LHCN-M2 (cell line): ENCODE data around the gene SRGAP3. TPM values are rescaled to one million over a fixed set of nuclear protein-coding genes. Genes with fewer than 3 reads are reported as not detected.

Experiments used
- DNase-seq: peaks from one replicate; pipeline ENCODE4 v3.0.0-alpha.2; 2012; ENCODE audit warnings: low read depth
- total RNA-seq: library from RNA; depleted of rRNA; stranded (reverse); fragments of >200 nt; gene quantifications from 2 replicates; pipeline ENCODE4 v1.2.3, GENCODE V29; 2014

SRGAP3 gene
- total RNA-seq, 1 experiment from 2014 or later = 0.86 TPM

DNA sequence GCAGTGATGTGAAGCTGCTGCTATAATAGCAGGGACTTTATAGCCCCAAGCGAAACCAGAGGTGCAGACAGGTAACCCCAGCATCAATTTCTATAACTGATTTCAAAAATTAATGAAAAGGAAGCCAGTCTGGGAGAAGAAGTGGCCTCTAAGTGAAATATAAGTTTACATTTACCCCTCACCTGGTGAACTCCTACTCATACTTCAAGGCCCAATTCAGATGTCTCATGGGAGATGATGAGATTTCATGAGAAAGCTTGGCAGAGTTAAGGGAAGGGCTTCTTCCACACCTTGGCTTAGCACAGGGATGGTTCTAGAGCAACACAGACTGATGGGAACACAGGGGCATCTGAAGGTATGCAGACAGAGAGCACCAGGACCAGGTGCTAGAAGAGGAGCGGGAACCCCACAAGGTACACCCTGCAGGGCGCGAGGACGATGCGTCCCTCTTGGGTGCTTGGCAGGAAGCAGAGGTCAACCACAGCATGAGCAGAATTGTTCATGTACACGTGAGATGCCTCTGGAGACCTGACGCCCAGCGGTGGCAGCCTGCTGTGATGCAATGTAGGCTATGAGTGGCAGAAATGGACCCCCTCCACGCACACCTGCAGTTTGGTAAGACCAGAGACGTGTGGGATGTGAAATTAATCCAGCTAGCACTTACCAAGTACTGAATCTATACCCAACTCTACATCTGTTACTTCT is 102.9 kb downstream of the SRGAP3 start:
- DNase-seq = no peak

DNA sequence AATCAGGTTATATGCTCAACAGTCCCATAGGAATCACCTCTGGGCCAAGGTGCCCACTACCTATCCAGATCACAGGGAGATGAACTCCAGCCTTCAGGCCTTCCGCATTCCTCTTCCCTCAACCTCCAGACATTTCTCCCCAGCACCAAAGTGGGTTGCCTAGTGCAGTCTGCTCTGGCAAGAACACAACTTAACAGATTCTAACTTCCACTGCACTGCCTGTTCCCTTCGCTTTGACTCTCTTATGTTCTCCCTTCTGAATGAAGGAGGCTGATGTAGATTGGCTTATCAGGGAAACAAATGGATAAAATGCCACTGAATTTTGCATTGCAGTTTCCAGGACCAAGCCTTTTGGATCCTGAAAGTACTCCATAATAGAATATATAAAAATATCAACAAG is 106.3 kb downstream of the SRGAP3 start:
- DNase-seq = no peak

DNA sequence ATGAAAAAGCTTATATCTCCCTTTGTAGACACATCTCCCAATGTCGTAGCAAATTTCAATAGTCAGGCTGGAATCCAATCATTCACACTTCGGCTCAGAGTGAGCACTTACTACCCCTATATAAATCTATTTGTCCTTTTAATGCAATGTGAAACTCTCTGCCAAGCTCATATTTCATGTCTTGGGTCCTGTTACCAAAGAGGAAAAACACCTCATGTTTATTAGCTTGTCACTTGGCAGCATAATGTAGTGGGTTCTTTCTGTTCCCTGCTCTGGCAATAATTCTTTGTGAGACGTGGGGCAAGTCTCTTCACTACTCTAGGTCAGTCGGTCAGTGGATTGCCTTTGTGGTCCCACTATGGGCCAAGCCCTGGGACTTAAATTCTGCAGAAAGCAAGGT is 107.1 kb downstream of the SRGAP3 start:
- DNase-seq = no peak

DNA sequence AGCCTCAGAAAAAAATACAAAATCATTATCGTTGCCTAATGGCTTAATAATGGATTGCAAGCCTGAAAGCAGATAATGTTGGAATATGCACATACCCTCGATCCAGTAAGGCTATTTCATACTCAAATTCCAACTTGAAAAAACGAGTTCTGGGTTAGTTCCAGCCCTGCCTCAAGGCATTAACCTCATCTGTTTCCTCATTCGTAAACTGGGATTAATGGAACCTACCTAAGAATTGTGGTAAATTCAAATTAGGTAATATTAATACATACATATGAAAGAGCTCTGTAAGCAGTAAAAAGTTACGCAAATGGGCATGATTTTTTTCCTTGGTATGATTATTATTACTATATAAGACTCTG is 107.5 kb downstream of the SRGAP3 start:
- DNase-seq = no peak

DNA sequence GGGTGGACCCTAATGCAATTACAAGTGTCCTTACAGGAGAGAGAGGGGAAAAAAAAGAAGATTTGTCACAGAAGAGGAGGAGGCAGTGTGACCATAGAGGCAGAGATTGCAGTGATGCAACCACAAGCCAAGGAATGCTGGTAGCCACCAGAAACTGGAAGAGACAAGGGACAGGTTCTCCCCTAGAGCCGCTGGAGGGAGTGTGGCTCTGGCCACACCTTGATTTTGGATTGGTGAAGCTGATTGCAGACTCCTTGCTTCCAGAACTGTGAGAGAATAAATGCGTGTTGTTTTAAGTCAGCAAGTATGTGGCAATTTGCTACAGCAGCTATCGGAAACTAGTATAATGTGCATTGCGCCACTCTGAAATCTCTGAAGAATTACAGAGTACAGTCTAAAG is 110.1 kb downstream of the SRGAP3 start:
- no peak for DNase-seq

DNA sequence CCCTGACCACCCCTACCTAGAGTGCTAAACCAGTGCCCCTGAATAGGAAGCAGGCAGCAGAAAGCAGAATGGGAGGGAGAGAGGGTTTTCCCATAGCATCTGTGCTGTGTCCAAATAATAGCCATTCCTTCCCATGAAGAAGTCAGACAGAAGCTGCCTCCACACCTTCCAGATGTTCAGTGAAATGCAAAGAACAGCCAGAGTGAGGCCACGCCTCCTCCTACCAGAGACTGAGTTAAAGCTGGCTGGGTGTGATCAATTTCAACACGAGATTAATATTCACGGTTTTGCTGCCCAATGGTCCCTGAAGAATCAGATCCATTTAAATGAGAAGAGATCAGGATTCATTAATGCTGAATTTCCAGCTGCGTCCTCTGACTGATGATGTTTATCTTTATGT is 111.8 kb downstream of the SRGAP3 start:
- DNase-seq = no peak

DNA sequence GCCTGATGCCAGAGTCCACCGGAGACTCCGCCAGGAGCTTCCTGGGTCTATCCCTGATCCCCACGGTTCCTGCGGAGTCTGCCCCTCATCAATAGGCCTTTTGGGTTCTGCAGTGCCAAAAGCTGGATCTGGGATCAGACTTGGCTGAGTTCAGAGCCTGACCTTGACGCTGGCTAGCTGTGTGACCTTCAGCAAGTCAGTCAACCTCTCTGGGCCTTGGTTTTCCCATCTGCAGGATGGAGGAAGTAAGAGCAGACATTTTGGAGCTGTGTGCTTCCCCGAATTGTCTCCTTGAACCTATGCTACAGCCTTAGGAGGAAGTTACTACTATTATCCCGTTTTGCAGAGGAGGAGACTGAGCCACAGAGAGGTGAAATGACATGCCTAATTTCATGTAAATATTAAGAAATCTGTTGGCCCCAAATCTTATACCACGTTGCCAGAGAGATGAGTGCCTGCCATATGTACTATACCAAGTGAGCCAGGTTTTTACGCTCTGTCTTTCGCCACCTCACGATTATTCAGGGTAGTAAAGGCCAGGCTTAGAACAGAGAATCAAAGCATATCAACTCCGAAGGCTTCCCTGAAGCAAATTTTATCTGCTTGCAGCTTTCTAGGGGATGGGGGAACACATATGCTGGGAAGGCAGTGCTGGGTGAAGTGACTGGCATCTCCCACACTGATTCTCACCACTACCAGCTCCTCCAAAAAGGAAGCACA is 112.5 kb downstream of the SRGAP3 start:
- DNase-seq = no peak

DNA sequence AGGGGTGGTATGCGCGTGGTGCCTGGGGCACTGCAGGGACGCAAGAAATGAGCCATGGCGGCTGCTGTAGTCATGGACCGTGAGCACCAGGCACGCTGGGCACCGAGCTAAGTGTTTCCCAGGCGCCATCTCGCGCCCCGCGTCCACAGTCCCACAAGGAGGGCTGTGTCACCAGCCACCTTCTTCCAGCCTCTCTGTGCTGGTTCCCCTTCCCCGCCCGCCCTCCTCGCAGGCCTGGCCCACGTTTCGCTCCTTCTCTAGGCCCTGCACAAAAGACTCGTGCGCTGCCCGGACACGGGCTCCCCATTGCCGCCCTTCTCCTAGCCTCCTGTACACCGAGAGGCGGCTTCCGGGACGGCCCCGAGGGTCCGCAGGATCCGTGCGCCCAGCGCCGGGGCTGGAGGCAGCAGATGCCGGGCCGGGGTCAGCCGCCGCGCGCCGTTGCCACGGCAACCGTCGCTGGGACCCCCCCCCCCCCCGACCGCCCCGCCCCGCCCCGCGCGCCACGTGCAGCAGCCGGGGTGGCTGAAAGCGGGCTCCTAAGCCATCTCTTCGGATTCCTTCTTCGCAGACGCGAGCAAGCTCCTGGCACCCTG is 113.4 kb downstream of the SRGAP3 start:
- DNase-seq = no peak

DNA sequence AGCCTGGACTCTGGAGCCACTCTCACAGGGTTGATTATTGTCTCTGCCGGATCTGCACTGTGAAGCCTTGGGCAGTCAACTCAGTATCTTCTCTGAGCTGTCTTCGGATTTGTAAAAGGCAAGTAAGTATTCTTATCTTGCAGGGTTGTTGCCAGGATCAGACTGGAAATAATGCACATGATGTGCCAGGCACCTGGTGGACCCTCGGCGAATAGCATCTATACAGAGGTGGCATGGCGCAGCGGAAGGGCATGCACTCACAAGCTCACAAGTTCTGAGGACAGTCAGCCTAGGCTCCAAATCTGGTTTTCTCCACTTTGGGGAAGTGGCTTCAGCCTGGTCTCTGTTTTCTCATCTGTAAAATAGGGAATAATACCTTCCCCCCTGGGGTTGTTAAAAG is 113.9 kb downstream of the SRGAP3 start:
- DNase-seq = no peak

DNA sequence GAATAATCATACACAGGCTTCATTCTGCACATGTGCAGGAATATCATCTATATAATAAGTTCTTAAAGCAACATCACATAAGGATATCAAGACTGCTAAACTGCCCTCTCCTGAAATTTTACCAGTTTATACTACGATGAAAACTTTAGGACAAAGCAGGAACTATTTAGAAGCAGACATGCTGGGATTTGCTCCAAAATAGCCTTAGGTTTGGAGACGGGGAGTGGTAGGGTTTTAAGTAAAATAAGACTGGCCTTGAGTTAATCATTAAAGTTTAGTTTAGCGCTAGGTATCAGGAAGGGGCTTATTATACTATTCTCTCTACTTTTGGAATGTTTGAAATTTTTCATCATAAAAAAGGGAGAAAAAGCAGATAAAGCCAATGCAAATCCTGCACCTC is 115.8 kb downstream of the SRGAP3 start:
- no peak for DNase-seq

DNA sequence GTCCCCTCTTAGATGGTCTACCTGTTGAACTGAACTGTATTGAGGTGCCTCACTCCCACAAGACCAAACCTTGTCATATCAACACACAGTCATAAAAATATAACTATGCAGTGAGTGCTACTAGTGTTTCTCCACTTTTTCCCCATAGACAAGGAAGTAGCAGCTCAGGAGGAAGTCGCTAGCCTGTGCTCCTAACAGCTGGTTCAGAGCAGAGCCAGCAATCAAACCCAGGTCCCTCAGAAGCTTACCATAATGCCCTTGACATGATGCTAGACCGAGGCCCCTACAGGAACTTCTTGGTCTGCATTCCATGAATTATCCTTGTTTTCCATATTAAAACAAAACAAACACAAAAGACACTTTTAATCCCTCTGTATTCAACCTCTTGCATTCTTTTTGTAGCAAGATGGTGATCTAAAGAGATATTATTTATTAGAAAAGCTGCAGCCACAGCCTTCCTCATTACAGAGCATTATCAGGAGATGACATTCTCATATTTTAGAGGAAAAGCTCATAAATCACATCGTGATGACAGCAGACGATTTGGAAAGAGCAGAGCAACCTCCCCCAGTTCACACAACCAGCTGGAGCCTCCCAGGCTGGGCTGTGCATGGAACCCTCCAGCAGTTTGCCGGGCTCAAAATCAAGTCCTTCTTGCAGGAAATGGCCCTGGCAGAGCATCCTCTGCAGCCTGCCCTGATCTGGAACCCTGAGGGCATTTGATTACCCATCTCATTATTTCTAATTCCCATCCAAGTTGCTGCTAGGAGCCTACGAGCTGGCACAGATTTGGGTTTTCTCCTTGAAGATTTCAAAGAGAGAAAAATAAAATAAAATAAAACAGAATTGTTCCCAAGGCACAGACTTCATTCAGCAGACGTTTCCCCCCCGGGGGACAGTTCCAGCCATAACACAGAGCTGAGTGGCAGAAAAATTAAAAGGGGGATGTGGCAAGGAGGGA is 118.8 kb downstream of the SRGAP3 start:
- DNase-seq = no peak

DNA sequence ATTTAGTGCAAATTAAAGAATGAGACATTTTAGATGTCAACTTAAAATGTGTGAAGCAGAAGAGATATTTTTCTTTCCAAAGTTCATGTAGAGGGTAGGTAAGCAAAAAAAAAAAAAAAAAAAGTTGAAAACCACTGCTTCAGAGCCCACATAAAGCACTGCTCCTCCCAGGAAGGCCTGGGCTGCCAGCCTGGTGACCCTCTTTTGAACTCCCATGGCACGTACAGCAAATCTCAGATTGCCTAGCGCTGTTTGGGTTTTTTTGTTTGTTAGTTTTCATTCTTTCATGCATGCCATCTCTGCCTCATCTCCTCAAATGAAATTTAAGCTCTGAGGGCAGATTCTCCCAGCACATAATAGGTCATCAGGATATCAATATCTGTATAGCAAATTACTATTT is 120.1 kb downstream of the SRGAP3 start:
- no peak for DNase-seq

DNA sequence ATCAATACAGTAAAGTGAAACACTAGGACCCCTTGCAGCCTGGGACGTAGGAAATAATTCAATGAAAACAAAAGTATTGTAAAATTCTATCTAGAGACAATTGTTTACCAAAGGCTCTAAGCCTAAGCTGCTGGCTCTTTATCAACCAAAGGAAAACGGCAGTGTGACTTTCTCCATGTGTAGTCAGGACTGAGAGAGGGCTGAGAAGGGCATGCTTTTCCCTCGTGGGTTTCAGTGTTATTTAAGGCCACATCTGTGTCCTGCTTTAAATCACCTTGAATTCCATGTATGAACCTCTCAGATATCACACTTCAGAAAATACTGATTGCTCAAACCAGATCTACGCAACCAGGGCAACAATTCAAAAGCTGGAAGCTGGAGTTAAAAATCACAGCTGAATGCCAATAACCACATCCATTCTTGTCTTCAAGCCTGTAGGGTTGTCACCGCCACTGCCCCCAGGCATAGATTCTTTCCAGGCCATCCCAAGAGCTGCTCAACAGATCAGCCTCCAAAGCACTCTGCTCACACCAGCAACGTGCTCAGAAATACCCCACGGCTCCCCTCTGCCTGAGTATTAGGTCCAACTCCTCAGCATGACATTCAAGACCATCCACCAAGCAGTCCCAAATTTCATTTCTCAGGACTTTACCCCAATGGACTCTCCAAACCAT is 124.0 kb downstream of the SRGAP3 start:
- DNase-seq = no peak

DNA sequence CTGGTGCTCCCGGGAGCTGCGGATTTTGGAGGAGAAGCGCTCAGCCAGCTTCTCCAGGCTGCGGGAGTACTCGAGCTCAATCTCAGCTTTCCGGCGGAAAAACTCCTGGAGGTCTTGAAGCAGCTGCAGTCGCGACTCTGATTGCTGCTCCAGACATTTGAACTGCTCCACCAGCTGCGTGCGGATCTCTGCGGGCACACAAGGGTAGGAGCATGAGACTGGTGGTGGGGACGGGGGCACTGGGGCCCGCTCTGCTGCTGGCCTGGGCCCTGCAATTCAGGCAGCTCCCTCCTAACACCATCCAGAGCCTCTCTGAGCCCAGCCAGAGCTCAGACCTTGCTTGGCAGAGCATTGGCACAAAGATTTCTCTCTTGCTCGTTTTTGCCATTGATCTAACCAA is 124.7 kb downstream of the SRGAP3 start:
- no peak for DNase-seq

DNA sequence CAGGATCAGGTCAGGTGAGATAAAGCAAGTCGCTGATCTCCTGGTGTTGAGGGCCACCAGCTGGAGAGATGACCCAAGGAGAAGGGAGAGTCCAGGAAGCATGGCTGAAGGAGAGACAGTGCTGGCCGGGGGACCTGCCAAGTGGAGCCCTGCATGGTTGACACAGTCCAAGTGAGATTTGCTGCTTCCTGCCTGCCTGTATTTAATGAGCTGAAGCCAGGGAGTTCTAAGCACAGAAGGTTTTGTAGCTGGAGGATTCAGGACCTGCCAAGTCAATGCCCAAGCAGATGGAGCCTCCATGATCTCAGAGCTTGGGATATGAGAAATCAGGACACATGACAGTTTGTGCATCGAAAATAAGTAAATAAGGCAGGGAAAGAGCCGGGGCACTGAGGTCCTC is 125.6 kb downstream of the SRGAP3 start:
- no peak for DNase-seq

DNA sequence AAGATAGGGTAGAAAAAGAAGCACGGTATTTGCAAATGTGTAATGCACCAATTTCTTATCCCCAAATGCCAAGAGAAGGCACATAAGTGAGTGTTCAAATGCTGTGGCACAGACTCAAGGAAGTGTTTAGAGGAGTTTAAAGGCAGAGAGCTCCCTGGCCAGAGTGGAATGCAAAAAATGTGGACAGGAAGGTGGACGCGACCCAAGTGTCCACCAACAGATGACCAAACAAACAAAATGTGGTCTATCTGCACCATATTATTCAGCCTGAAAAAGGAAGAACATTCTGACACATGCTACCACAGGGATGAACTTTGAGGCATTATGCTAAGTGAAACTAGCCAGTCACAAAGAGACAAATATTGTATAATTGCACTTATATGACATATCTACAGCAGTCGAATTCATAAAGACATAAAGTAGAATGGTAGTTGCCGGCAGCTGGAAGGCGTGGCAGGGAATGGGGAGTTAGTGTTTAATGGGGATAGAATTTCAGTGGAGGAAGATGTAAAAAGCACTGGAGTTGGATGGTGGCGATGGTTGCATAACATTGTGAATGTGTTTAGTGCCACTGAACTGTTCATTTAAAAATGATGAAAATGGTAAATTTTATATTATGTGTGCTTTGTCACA is 126.6 kb downstream of the SRGAP3 start:
- peak; percentile 8 for DNase-seq

DNA sequence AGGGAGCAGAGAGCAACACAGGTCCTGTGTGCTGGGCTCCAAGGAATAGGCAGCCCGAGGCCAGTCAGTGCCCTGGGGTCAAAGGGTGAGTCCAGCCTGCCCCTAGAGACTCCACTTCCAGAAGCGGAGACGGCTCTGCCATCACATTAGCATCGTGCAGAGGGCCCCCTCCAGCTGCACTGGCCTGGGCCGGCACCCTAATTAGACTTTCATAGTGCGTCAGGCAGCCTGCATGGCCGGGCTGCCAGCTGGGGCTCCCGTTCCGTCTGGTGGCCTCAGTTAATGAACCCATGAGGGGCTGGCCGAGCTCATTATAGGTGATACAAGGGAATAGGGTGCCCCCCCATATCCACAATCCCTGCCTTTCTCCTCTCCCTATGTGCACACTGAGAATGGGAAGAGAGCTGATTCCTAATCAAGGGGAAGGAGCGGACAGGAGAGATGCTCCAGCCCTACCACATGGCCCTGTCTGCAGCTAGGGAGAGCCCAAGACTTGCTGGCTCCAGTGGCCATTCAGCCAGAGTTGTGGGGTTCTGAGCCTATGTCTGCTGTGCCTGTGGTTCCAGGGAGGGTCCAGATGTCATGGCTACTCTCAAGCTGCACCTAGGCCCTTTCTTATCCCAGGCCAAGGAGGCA is 128.0 kb downstream of the SRGAP3 start:
- no peak for DNase-seq

DNA sequence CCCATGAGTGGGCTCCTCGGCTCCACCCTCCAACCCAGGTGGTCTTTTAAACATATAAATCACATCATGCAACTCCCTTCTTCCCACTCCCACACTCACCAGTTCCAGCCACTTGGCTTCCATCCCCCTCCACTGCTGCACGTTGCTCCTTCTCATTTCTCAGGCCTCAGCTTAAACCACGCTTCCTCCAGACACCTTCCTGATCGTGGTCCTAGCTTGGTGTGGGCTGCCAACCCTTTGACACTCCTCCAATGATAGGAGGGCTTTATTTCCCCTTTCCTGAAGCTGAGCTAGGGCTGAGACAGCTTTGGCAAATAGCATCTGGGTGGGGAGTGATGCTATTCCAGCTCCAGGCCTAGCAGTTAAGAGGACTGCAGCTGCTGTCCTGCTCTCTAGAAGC is 130.1 kb downstream of the SRGAP3 start:
- no peak for DNase-seq

DNA sequence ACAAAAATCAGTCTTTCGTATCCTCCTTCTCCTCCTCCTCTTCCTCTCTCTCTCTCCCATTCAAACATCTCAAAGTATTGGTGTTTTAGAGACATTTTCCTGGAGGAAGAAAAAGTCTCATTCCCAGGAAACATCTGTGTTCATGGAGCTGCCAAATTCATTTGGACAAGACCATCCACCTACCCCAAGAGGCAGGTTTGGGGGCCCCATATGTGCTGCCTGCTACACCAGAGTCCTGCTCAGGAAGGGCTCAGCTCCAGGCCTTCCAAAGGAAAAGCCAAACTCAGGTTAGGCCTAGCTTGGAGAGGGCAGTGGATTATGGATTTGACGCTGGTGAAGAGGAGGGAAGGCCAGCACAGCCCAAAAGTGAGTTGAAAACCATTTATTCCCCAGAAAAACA is 131.2 kb downstream of the SRGAP3 start:
- no peak for DNase-seq

DNA sequence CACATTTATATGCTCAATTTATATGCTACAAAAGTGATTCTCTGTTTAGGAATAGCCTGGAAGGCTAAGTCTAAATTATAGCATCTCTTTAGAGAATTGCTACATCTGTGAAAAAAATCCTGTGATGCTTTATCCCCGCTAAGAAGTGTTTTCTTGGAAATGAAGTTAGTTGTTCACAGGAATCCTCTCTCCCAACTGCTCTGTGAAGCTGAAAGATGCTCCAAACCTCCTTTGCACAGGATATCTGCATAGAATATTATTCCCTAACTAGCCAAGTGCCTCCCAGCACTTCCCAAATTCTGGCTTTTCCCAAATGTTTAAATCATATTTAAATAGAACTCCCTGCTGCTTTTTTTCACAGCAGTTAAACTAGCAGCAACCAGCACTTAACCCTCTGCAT is 132.2 kb downstream of the SRGAP3 start:
- no peak for DNase-seq
